Astrocyte (in vitro differentiated cells and primary cell): ENCODE data around the gene SPNS2.

Experiments used
- CTCF ChIP-seq: IDR thresholded peaks from 2 replicates; pipeline ENCODE4 v1.5.1; 2011; ENCODE audit warnings: low read depth, mild to moderate bottlenecking, inconsistent platforms, low read length, moderate library complexity; ENCODE audit not compliant: insufficient read depth
- EZH2 ChIP-seq: IDR thresholded peaks from 2 replicates; pipeline ENCODE4 v1.6.1; 2012; ENCODE audit warnings: mild to moderate bottlenecking, low read length, inconsistent platforms; ENCODE audit not compliant: insufficient read depth

GRCh38 chr17:4490637-4491061, 8.0 kb upstream of the SPNS2 start:
- no peak for TF ChIP-seq CTCF
- TF ChIP-seq EZH2: no peak
